UCSD-AML1 (cell line): ENCODE results near the gene NEU4.

Experiments used
- DNase-seq: peaks from one replicate; lab custom pipeline; 2025; ENCODE audit not compliant: unreplicated experiment; lab: John Stamatoyannopoulos, UW

Gene NEU4

GRCh38 chr2:241851325-241852115, 42.5 kb downstream of the NEU4 start:
- DNase-seq = no peak

- no peak for DNase-seq
These were observed 43.4 kb downstream of the NEU4 start for GRCh38 chr2:241852116-241852980.

GRCh38 chr2:241852981-241853631, 44.1 kb downstream of the NEU4 start:
- no peak for DNase-seq

- DNase-seq = no peak
These were observed 44.8 kb downstream of the NEU4 start for GRCh38 chr2:241853651-241854341.

GRCh38 chr2:241854342-241855244, 45.6 kb downstream of the NEU4 start:
- DNase-seq = no peak

- no peak for DNase-seq
These were observed 46.4 kb downstream of the NEU4 start for GRCh38 chr2:241855245-241855887.

GRCh38 chr2:241855888-241856422, 47.0 kb downstream of the NEU4 start:
- DNase-seq = no peak

GRCh38 chr2:241857041-241857541, 48.1 kb downstream of the NEU4 start:
- DNase-seq = no peak

GRCh38 chr2:241857572-241858121, 48.7 kb downstream of the NEU4 start:
- no peak for DNase-seq

- DNase-seq = no peak
These were observed 49.4 kb downstream of the NEU4 start, which contains the start of gene PDCD1 for GRCh38 chr2:241858206-241859016. TSS of gene PDCD1 (minus strand) at chr2:241858894. CDS start at chr2:241858838, 56 bp downstream.

GRCh38 chr2:241859017-241859435, 50.0 kb downstream of the NEU4 start:
- no peak for DNase-seq

GRCh38 chr2:241859436-241860183, 50.6 kb downstream of the NEU4 start:
- DNase-seq = no peak

GRCh38 chr2:241860184-241861078, 51.4 kb downstream of the NEU4 start:
- no peak for DNase-seq

- DNase-seq = no peak
These were observed 52.3 kb downstream of the NEU4 start for GRCh38 chr2:241861264-241861663.

GRCh38 chr2:241862093-241862492, 53.1 kb downstream of the NEU4 start:
- DNase-seq = no peak
